Gastrocnemius medialis (tissue), 4 donors: ENCODE measurements around the gene RFPL3. TPM values are rescaled to one million over a fixed set of nuclear protein-coding genes. Genes with fewer than 3 reads are reported as not detected.

ENCODE experiments used
- ATAC-seq, 2 donors: fragments of 150-250 bp; one replicate each; pipeline ENCODE4 v1.9.1; 2016
- DNase-seq, 2 donors: peaks; one replicate each; pipeline ENCODE4 v3.0.0-alpha.2; 2019
- H3K27ac ChIP-seq, 4 donors: fragments of 200-600 bp; sonication (generic); 1 replicate in 1 of 4; 2 replicates in 3 of 4; pipeline ENCODE4 v1.5.1; 2016 to 2018; ENCODE audit warnings: mild to moderate bottlenecking in 2 of 4, moderate library complexity in 1 of 4
- H3K27me3 ChIP-seq, 3 donors: fragments of 200-600 bp; sonication (generic) in 2 of 3; 1 replicate in 1 of 3; 2 replicates in 2 of 3; pipeline versions ENCODE4 v1.5.1 to v1.6.0; 2016 to 2019; ENCODE audit warnings: mild to moderate bottlenecking in 1 of 3, moderate library complexity in 1 of 3
- H3K36me3 ChIP-seq, 2 donors: fragments of 200-600 bp; sonication (generic) in 1 of 2; one replicate each; pipeline ENCODE4 v1.5.1; 2017 to 2018
- H3K4me1 ChIP-seq, 2 donors: fragments of 200-600 bp; sonication (generic) in 1 of 2; one replicate each; pipeline ENCODE4 v1.5.1; 2016 to 2017; ENCODE audit warnings: mild to moderate bottlenecking in 2 of 2
- H3K4me3 ChIP-seq, 4 donors: fragments of 200-600 bp; sonication (generic) in 3 of 4; 1 replicate in 1 of 4; 2 replicates in 3 of 4; pipeline ENCODE4 v1.5.1; 2016 to 2019; ENCODE audit warnings: mild to moderate bottlenecking in 2 of 4
- H3K9me3 ChIP-seq, 3 donors: fragments of 200-600 bp; sonication (generic) in 2 of 3; 1 replicate in 1 of 3; 2 replicates in 2 of 3; pipeline ENCODE4 v1.5.1; 2016 to 2019
- CTCF ChIP-seq, 5 experiments: fragments of 450-650 bp in 3 of 5; fragments of 200-600 bp in 2 of 5; sonication (generic) in 2 of 5; IDR thresholded peaks in 4 of 5; conservative IDR thresholded peaks in 1 of 5; 1 replicate in 4 of 5; 2 replicates in 1 of 5; pipeline ENCODE4 v1.5.1; 2016 to 2019; ENCODE audit warnings: antibody characterized with exemption in 5 of 5, mild to moderate bottlenecking in 3 of 5, moderate library complexity in 3 of 5
- POLR2A ChIP-seq, 2 donors: fragments of 450-650 bp; IDR thresholded peaks; one replicate each; pipeline ENCODE4 v1.6.1; 2017; ENCODE audit warnings: antibody characterized with exemption in 2 of 2, mild to moderate bottlenecking in 2 of 2, moderate library complexity in 2 of 2
- in situ Hi-C, 4 donors: fragments of 200-750 bp; cut with MboI; loops; one replicate each; pipeline versions ENCODE4 v1.15.0 to v1.8.0; 2017; ENCODE audit warnings: low sequenced_read_pairs in 4 of 4
- intact Hi-C: fragments of 100-400 bp; cut with DNase I; formaldehyde crosslinking; loops from one replicate; pipeline ENCODE4 v1.15.1; 2023; ENCODE audit warnings: low total_unique reads
- total RNA-seq, 4 donors: library from RNA; depleted of rRNA; stranded (reverse); fragments of >200 nt; gene quantifications; one replicate each; pipeline versions ENCODE4 v1.1.0 to v1.2.3, GENCODE V29; 2016

The RFPL3 gene
- total RNA-seq, 4 donors from 2014 or later: not detected

GRCh38 chr22:32401486-32401885, 43.8 kb downstream of the RFPL3 start:
- intact Hi-C loops (no loop called here), in situ Hi-C loops (no loop called here)
- Histone ChIP-seq H3K27ac (no peak overlapping the region), H3K27me3 (no peaks in the 10 kb centered on the region), H3K4me3 (no peak overlapping the region), H3K36me3 (peaks cover 6 to 100% of the 10 kb centered on the region in 2 donors), H3K4me1 (no peaks in the 10 kb centered on the region), H3K9me3 (no peaks in the 10 kb centered on the region)
- TF ChIP-seq CTCF (IDR thresholded peaks at IDR 0.05 in 4 of 5, conservative IDR thresholded peaks at IDR 0.05 in 1 of 5) (no peak), POLR2A (IDR thresholded peaks at IDR 0.05) (no peak)
- no peak for DNase-seq
- ATAC-seq: no peak

GRCh38 chr22:32404021-32404420, 46.4 kb downstream of the RFPL3 start:
- Histone ChIP-seq H3K27ac (no peak overlapping the region), H3K9me3 (no peaks in the 10 kb centered on the region), H3K4me1 (no peaks in the 10 kb centered on the region), H3K36me3 (peaks cover 5 to 97% of the 10 kb centered on the region in 2 donors), H3K4me3 (no peak overlapping the region), H3K27me3 (no peaks in the 10 kb centered on the region)
- DNase-seq (no peak), ATAC-seq (no peak)
- intact Hi-C loops (no loop called here), in situ Hi-C loops (no loop called here)
- TF ChIP-seq CTCF (IDR thresholded peaks at IDR 0.05 in 4 of 5, conservative IDR thresholded peaks at IDR 0.05 in 1 of 5) (no peak), POLR2A (IDR thresholded peaks at IDR 0.05) (no peak)

GRCh38 chr22:32407312-32407711, 49.6 kb downstream of the RFPL3 start:
- Histone ChIP-seq H3K9me3 (no peaks in the 10 kb centered on the region), H3K36me3 (peaks cover 4 to 64% of the 10 kb centered on the region in 2 donors), H3K4me3 (no peak overlapping the region), H3K27ac (no peak overlapping the region), H3K4me1 (peaks cover 11 to 22% of the 10 kb centered on the region in 2 donors), H3K27me3 (no peaks in the 10 kb centered on the region)
- ATAC-seq (no peak), DNase-seq (no peak)
- in situ Hi-C loops: no loop called here
- intact Hi-C loops: no loop called here
- no peak for TF ChIP-seq POLR2A (IDR thresholded peaks at IDR 0.05)
- no peak for TF ChIP-seq CTCF (IDR thresholded peaks at IDR 0.05 in 4 of 5, conservative IDR thresholded peaks at IDR 0.05 in 1 of 5)

GRCh38 chr22:32407936-32408335, 50.3 kb downstream of the RFPL3 start:
- H3K27ac ChIP-seq: no peak overlapping the region
- in situ Hi-C loops: no loop called here
- DNase-seq: no peak
- no peaks in the 10 kb centered on the region for H3K27me3 ChIP-seq
- intact Hi-C loops: no loop called here
- TF ChIP-seq CTCF (IDR thresholded peaks at IDR 0.05 in 4 of 5, conservative IDR thresholded peaks at IDR 0.05 in 1 of 5) (no peak), POLR2A (IDR thresholded peaks at IDR 0.05) (no peak)
- peaks cover 11 to 27% of the 10 kb centered on the region in 2 donors for H3K4me1 ChIP-seq
- no peak for ATAC-seq
- no peak overlapping the region for H3K4me3 ChIP-seq
- no peaks in the 10 kb centered on the region for H3K9me3 ChIP-seq
- peaks cover 4 to 58% of the 10 kb centered on the region in 2 donors for H3K36me3 ChIP-seq

GRCh38 chr22:32409977-32410376, 52.3 kb downstream of the RFPL3 start:
- intact Hi-C loops (loop anchor here (5.0 kb wide), 2 partner anchors 587 to 658 kb away; partner anchors contain the start of genes DEPDC5 and PRR14L), in situ Hi-C loops (loop anchor here in 2 of 4 donors (5.0 kb wide), 2 partner anchors 62 to 67 kb away; partner anchors contain the start of gene FBXO7 (in 1 of the 2))
- peaks cover 11 to 27% of the 10 kb centered on the region in 2 donors for H3K4me1 ChIP-seq

More at GRCh38 chr22:32409977-32410376, 52.3 kb downstream of the RFPL3 start:
- Histone ChIP-seq H3K9me3 (no peaks in the 10 kb centered on the region), H3K27ac (no peak overlapping the region), H3K36me3 (peaks cover 4 to 37% of the 10 kb centered on the region in 2 donors), H3K4me3 (no peak overlapping the region), H3K27me3 (no peaks in the 10 kb centered on the region)
- TF ChIP-seq POLR2A (IDR thresholded peaks at IDR 0.05) (no peak), CTCF (IDR thresholded peaks at IDR 0.05 in 4 of 5, conservative IDR thresholded peaks at IDR 0.05 in 1 of 5) (no peak)
- no peak for DNase-seq
- ATAC-seq: no peak
